HG03342 (cell line): ENCODE data around the gene GLI3.

Experiments used
- ATAC-seq: cut with Tn5 transposase; IDR thresholded peaks from one replicate; pipeline ENCODE4 v1.9.1; 2021; ENCODE audit warnings: mild to moderate bottlenecking, moderate library complexity; ENCODE audit not compliant: unreplicated experiment

The GLI3 gene

DNA sequence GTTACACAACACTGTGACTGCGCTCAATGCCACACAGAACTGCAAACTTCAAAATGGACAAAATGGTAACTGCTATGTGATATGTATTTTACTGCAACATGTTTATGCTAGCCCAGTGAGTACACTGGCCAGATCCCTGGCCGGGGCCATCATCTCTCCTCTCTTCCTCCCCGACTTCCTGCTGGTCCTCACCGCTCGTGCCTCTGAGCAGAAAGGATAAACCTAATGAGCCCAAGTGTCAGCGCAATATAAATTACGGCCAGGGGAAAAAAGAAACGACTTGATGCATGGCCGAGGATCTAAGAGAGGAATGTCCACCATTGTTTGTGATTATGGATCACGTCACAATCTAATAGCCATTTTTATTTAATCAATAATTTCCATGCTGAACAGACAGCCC, 225.2 kb downstream of the GLI3 start:
- ATAC-seq = no peak

DNA sequence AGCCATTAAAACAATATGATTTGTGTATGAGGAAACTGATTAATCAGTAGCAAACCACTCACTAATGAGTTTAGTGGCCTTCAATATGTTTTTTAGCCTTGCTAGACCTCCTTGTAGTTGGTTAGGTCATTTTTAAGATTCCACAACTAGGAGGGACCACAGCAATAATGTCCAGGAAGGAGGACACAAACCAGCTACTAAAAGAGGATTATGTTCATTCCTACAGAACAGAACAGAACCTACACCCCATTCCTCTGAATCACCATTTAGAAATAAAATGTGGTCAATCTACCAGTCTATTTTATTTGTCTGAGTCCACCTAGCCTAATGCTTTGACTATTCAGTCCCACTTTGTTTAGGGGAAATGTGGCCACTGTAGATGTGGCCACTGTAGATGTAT, 226.3 kb downstream of the GLI3 start:
- no peak for ATAC-seq

DNA sequence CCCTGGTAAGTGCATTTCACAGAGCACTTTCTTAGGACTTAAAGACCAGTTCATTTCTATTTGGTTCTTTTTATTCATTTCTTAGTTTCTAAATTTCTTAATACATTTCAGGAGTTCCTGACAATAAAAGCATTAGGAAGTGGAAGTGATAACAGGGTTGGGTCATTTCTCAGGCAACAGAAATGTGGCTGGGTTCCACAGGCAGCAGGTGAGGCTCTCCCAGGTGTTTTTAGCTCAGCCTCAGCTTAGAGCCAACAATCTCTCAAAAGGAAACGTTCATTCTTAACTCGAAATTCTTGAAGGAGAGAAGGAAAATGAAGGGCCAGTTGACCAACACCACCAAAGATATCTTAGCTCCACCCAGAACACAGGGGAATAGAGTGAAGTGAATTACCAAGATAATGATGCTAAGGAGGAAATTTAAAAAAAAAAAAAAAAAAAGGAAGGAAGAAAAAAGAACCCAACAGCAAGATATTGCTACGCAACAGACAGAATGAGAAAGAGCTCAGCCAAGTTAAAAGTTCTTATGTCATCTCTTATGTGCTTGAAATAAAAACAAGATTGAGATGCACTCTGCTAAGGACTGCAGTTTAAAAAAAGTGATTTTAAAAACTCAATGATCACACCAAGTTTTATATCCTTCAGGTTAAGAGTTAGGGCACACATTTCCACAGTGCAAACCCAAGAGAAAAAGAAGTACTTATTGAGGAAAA, 230.1 kb downstream of the GLI3 start:
- ATAC-seq = no peak

DNA sequence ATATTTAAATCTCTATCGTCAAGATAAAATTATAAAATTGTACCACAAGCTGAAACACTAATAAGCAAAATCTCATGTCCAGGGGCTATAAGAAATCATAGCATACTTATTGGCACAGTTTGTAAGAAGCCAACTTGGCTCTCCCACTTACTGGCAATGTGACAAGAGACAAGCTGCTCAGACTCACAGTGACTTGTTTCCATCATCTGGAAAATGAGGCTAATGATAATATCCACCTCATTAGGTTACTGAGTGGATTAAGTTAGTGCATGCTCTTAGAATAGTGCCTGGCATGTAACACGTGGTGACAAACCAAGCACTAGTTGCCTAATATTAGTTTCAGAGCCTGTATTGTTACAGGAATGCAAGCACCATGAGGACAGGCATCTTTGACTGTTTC, 234.4 kb downstream of the GLI3 start:
- no peak for ATAC-seq

DNA sequence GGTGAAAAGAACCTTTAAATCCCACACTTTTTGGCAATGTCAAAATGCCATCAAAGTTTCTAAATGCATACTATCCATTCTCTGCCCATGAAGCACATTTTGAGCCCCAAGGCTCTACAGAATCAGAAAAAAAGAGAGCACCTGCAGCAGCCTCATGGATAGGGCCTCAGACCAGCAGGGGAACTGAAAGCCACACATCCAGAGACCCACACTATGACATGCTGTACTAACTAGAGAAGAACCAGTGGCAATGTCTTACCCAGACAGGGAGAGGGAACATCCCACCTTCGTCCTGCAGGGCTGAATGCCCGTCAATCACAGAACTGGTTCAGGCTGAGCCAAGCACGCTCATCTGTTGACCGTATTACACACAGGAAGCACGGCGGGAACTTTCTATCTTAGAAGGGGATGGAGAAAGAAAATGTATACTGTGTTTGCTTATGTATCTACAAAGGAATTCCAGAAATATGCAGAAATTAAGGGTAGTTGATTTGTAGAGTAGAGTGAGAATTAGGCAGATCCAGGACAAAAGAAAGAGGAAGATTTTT, 237.2 kb downstream of the GLI3 start:
- ATAC-seq = no peak

DNA sequence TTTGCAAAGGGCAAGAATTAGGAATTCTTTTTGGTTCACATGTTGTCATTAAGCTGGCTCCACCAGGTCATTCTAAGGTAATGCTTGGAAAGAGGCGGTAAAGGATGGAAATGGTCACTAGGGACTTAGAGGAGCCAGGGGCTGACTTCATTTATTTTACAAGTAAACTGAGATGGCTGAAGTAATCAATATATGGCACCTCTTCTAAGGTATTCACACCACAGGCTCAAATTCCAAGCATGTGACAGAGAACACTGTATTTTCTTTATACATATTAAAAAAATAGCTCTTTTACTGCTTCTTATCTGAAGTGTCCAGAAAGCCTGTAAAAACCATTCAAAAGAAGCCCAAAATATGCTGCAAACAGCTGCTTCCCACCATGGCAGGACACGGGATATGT, 239.0 kb downstream of the GLI3 start:
- no peak for ATAC-seq

DNA sequence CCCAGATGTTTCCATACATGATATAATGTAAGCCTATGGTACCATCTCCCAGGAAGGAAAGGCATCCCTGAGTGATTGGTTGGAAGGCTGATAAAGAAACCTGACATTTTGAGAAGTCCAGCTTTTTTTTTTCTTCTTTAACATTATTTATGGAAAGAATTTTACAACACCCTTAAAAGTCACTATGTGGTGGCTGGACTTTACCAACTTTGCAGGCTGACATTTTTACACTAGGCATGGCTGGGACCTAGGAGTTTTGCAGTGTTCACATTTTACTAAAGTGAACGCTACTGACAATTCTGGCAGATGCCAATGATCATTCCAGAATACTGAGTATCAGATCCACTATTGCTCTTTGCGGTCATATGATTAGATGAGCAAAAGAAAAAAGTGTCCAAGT, 239.9 kb downstream of the GLI3 start:
- ATAC-seq = no peak

DNA sequence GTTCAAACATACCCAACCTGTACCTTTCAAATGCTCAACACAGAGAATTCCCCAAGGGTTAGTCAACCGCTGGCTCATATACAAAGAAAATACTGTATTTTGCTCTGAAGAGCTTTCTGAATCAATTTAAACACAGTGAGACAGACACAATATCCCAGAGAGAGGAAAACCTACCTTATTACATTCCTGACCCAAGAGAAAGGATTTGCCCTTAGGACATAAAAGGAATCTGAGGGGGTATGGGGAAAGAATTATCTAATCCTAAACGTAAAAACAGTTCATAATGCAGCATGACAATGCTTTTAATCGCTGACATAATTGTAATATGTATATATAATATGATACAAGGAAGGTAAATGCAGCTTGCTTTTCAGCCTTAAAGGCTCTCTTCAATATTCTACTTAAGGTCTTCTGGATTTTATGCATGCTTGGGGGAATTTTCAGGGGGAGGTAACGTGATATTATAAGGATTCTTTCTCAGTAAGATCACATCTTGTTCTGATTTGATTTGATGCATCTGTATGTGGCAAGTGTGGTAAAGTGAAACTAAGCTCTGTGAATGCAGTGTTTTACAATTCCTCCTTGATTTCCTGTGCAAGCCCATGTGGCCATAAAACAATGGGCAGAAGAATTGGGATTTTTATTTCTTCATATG, 240.5 kb downstream of the GLI3 start:
- no peak for ATAC-seq

DNA sequence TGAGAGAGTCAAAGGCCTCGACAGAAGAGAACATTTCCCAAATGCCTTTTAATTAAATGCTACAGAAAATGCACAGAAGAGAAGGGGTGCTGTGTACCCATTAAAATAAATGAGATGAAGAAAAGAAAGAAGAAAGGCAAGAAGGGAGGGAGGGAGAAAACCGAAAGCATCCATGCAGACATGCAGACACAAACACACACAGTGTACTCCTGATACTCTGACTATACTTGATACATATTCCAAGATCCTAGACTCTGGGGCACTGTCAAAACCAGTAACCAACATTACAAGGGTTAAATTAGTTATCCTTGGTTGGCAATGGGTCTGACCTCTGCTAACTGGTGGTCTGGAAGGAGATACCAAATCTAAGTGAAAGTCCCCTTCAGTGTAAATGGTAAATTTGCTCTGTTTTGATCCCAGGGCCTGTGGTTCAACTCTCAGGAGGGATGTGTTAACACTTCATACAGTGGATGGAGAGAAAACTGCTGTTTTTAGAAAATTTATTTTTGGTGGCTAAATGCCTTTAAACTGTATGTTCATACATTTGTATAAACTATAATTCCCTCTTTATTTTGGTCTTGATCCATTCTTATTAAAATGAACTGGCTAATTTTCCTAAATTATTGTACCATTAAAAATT, 241.3 kb downstream of the GLI3 start:
- no peak for ATAC-seq

DNA sequence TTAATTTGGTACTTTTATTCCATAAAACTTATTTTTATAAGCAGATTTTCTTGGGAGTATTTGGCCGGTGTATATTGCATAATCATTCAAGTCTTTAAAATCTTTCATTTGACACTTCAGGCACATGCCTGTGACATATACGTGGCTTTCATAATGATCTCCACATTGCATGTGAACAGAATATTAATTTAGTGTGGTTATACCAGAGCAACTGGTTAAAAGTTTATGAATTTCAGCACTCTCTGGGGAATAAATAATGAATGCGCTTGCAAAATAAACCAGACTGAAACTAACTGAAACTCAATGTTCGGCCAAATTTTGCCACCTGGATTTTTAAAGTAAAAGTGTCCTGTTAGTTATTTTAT, 242.3 kb downstream of the GLI3 start:
- ATAC-seq = no peak

DNA sequence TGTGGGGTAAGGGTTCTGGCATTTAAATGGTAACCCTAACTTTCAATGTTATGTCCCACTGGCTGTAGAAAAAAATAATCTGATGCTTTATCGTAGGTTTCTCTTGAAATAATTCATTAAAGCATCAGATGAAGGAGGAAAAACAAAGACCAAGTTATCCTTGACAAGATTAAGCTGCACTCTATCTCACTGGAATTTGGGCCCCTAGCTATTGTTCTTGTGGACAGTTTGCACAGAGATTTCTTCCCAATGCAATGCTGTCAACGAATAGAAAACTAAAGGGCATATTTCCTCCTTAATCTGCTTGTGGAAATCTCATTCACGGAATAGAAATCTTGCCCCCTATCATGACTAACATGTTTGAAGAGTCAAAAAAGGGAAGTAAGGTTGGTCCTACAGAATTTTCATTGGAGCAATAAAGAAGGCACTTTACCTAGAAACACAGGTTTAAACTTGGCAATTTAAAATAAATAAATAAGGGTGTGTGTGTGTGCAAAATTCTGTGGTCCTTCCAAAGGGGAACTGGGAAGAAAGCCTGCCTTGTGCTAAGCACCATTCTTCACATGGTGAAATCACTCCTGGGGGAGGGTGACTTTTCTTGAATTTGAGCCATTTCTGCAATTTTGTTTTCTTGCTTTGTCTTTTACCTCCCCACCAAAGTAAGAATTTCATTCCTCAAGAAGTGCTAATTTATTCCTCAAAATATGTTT, 242.8 kb downstream of the GLI3 start:
- no peak for ATAC-seq

DNA sequence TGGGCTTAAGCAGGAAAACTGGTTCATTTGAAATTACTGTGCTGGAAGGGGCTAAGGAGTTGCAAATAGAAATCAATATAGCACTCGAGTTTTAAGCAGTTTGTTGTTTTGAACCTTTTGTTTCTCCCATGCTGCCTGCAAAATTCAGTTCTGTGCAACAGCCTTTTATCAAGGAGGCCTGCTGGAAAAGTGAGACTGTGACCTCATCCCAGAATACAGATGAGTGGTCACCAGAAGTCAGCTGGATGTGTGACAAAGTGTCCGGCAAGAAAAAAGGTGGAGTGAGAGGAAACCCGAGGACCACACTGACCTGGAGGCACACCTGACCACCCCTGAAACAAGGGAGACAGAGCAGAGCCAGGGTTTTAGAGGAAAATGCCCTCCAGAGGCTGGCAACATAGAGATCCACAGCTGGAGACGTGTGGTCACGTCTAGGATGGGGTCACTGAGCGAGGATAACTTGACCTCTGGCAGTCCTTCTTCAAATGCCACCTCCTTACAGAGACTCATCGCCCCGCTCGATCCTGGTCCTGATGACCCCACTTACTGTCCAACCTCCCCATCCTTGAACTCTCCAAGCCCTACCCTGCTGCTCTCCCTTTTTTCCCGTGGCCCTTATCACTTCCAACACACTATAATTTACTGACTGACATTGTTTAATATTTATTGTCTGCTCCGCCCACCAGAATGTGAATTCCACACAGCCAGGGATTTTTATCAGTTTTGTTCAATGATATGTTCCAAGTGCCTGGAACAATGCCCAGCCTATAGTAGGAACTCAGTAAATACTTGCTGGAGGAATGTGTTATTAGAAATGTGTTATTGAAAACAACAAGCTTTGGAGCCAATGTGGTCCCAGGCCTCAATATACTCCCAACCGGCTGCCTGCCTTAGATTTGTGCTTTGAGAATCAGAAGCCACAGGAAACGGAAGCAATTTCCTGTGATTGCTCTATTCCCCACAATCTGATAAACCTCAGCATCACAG, 243.8 kb downstream of the GLI3 start:
- ATAC-seq = no peak

DNA sequence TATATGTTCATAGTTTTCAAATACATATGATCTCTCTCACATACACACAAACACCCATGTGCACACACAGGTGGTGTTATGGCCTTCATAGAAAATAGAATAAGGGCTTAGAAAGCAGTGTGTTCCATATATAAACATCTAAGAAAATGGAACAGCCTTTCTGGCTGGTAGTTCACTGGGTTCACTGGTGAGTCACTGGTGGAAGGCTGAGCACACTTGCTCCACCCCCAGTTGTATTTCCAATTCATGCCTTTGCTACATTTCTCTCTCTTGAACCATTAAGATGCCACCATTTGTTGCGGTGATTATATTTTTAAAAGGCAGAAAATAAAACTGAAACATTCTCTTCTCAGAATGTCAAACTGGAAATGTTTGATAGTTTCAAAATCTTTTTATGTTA, 252.1 kb downstream of the GLI3 start:
- ATAC-seq = no peak

DNA sequence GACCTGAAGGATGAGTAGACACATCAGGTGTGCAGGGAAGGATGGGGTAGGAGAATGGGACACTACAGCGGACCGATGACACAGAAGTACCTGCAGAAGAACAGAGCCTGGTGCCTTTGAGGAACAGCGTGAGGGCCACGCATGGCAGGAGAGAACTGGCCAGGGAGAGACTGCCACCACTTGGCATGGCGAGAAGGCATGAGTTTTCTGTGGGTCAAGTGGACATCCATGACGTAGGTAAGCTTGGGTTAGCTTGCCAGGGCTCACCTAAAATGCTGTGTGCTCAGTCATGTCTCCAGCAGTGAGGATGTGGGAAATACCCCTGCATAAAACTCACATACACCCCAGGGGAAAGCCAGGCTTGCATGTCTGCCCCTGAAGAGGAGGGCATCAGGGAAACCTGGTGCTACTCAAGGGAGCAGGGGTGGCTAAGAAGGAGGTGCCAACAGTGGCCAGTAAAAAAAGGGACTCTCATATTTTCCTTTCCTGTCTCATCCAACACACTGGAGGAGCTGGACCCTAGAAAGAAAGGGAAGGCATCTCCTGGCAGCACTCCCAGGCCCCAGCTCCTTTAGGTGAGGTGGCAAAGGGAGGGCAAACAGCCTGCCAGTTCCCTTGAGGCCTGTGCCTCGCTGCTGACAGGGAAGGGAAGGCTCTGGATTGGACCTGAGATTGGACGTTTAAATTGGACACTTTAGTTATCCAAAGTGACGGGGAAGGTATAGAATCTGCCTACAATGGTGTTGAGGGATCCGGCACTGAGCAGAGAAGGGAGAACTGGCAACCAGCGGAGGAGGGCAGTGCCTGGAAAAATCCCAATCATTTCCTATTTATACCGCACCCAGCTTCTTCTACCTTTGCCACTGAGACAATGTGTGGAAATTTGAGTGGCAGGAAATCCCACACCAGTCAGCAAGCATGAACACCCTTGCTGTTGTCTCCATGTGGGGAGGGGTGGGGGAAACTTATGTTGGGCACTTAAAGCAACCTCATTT, 255.7 kb downstream of the GLI3 start:
- no peak for ATAC-seq

DNA sequence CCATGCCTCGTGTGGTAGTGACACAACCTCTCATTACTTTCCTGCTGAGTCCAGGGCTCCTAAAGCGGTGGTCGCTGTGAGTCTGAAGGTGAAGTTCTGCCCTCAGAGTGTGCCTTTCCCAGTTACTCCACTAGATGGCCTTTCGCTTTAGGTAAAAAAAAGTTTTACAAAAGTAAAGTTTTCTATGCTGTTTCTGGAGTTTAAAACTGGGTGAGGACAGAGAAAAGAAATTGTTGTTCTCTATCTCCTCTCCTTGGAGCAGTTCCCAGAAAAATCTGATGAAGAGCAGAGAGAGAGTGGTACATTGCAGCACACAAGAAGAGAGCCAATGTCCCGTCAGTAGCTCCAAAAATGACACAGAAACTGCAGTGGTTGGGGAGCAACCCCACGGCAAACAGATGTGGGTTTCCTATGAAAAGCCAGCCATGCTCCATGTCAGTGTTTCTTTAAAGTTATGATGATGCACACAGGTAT, 257.1 kb downstream of the GLI3 start:
- no peak for ATAC-seq

DNA sequence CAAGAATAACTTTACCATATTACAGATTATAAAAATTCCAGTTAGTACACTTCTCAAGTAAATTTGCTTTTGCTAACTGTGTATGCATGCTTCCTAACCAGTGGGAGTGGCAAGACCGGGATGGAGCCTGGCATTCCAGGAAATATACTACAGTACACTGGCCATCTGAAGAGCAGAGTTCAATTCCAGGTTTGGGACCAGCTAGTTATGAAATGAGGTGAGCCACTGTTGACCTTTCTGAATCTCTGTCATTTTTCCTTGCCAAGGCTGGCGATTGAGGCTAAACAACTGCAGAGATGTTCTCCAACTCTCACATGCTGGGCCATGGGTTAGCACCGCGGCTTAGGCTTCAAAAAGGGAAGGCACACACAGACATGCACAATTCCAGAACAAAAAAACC, 258.2 kb downstream of the GLI3 start:
- no peak for ATAC-seq

DNA sequence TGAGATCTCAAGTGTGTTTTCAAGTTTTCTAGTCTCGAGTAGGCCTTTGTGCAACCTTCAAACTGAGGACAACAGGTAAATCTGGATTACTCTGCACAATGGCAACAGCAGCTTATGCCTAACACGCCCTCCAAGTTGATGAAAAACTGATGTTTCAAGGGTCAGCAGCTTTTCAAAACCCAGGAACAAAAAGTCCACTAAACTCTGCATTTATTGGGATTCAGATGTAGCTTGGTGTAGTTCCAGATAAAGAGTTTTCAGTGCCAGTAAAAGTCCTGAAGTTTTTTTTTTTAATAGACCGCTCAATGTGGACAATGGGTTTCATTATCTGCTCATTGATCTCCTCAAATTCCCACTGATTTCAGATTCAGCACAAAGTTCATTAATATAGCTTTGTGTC, 259.3 kb downstream of the GLI3 start:
- ATAC-seq = no peak

DNA sequence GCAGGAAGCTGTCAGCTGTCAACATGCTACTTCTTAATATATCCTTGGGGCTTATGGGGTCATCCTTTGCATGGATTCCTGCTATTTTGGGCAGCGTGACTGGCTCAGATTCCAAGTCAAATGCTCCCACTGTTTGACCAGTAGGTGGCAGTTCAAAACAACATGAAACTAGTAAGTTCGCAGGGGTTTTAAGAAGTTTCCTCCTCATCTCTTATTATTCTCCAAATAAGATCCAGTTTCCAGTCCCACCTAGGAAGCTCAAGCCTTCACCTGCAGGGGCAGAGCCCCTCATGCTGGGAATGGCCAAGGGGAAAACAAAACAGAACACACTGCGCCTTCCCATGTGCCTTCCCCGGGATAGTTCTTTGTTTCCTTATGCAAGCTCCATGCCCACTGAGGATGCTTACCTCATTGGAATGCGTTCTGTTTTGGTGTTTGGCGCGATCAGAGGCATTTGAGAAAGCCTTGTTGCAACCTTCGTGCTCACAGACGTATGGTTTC, 259.8 kb downstream of the GLI3 start:
- no peak for ATAC-seq

DNA sequence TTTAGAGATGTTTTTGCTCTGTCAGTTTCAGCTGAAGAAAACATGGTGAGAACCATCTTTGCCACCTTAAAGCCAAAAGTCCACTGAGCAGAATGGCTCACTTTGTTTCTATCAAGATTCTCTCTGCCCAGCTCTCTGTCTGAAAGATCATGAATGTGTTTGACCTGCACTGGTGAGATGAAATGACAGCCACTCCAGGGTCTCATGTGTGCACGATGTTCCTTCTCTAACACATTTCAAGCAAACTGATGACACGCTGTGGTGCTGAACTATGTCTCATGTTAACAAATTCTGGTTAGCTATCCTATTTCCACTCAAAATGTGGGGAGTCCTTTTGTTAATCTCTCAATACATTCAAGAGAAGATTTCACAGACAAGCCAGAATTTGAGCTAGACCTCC, 260.6 kb downstream of the GLI3 start:
- no peak for ATAC-seq
